Esophagus squamous epithelium (tissue), 5 donors: ENCODE results near the gene CAPN12. TPM values are rescaled to one million over a fixed set of nuclear protein-coding genes. Genes with fewer than 3 reads are reported as not detected.
"Not testable (repeated sequence)": the region's sequence is repeated elsewhere in the genome, so short reads cannot be mapped to it uniquely, and the experiment has no call there.

ENCODE experiments used
- DNase-seq: peaks from one replicate; lab custom pipeline; 2025; lab: John Stamatoyannopoulos, UW
- H3K27ac ChIP-seq, 4 donors: fragments of 200-600 bp; sonication (generic); one replicate each; pipeline ENCODE4 v1.5.1; 2016 to 2019; ENCODE audit warnings: mild to moderate bottlenecking in 1 of 4
- H3K27me3 ChIP-seq, 4 donors: fragments of 200-600 bp; sonication (generic); 1 replicate in 3 of 4; 2 replicates in 1 of 4; pipeline versions ENCODE4 v1.5.1 to v1.6.0; 2017 to 2021; ENCODE audit warnings: antibody characterized with exemption in 1 of 4
- H3K36me3 ChIP-seq, 3 donors: fragments of 200-600 bp; sonication (generic); one replicate each; pipeline ENCODE4 v1.5.1; 2016 to 2019
- H3K4me1 ChIP-seq, 3 donors: fragments of 200-600 bp; sonication (generic); one replicate each; pipeline ENCODE4 v1.5.1; 2017 to 2019
- H3K4me3 ChIP-seq, 4 donors: fragments of 200-600 bp; sonication (generic); 1 replicate in 3 of 4; 2 replicates in 1 of 4; pipeline ENCODE4 v1.5.1; 2016 to 2019; ENCODE audit warnings: mild to moderate bottlenecking in 2 of 4, moderate library complexity in 1 of 4
- H3K9me3 ChIP-seq, 3 donors: fragments of 200-600 bp; sonication (generic); one replicate each; pipeline ENCODE4 v1.5.1; 2016 to 2019
- POLR2A ChIP-seq, 4 donors: fragments of 450-650 bp; IDR thresholded peaks; one replicate each; pipeline ENCODE4 v1.6.1; 2017; ENCODE audit warnings: antibody characterized with exemption in 4 of 4, mild to moderate bottlenecking in 4 of 4, moderate library complexity in 3 of 4
- WGBS, 2 donors: methylation state at CpG; one replicate each; pipeline ENCODE4 v1.1.5; 2018; 5-methylcytosine and 5-hydroxymethylcytosine counted together
- intact Hi-C: fragments of 100-400 bp; cut with DNase I; formaldehyde crosslinking; loops from one replicate; pipeline ENCODE4 v1.15.0; 2022
- total RNA-seq, 4 donors: library from RNA; depleted of rRNA; stranded (reverse); fragments of >200 nt; gene quantifications; one replicate each; pipeline ENCODE4 v1.1.0, GENCODE V29; 2016
- TF ChIP-seq, protein P1 (sequence below), 6 experiments: fragments of 450-650 bp in 4 of 6; fragments of 200-600 bp in 2 of 6; sonication (generic) in 2 of 6; IDR thresholded peaks; one replicate each; pipeline ENCODE4 v1.5.1; 2016 to 2019; ENCODE audit warnings: antibody characterized with exemption in 6 of 6, mild to moderate bottlenecking in 4 of 6, moderate library complexity in 4 of 6
- donor health status: DM: yes; HTN: yes; CAD: no.

The CAPN12 gene
- total RNA-seq, 4 donors from 2014 or later: 1.5 to 4.2 (median 1.8) TPM

DNA sequence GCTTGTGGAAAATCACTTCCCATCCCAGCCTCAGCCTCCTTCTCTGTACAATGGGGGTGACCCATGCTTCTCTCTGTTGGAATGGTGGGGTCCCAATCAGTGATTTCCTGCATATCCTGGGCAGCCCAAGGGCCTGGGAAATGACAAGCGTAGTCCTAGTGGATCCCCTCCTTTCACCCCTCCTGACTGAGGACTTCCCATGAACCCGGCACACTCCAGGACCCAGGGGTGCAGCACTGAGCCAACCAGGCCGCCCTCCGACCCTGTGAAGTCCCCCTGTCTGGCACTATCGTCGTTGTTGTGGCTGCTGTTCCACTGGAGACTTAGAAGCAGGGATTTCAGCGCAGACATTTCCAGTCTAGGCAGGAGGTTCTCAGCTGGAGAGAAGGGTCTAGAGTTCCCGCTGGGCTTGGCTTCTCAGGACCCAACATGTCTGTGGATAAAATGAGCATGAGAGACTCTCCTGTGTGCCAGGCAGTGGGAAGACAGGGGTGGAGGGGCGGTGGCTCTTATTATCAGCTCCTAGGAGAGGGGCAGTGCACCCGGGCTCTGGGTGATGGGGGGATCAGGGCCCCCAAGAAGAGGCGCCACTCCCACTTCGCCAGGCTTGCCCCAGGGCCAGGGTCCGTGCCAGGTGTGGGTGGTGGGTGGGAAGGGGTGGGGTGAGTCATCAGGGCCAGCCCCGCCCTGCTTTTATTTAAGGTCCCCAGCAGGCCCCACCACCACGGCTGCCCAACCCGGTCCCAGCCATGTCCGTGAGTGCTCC is 44.4 kb upstream of the CAPN12 start, which contains the start of gene LGALS7B:
TSS of gene LGALS7B (plus strand) at position 723 of the 766 bp plus-strand sequence. CDS start at position 750, 27 bp downstream.
- no peaks in the 10 kb centered on the region for H3K27me3 ChIP-seq
- no peak for TF ChIP-seq POLR2A (IDR thresholded peaks at IDR 0.05)
- TF ChIP-seq, protein P1, sequence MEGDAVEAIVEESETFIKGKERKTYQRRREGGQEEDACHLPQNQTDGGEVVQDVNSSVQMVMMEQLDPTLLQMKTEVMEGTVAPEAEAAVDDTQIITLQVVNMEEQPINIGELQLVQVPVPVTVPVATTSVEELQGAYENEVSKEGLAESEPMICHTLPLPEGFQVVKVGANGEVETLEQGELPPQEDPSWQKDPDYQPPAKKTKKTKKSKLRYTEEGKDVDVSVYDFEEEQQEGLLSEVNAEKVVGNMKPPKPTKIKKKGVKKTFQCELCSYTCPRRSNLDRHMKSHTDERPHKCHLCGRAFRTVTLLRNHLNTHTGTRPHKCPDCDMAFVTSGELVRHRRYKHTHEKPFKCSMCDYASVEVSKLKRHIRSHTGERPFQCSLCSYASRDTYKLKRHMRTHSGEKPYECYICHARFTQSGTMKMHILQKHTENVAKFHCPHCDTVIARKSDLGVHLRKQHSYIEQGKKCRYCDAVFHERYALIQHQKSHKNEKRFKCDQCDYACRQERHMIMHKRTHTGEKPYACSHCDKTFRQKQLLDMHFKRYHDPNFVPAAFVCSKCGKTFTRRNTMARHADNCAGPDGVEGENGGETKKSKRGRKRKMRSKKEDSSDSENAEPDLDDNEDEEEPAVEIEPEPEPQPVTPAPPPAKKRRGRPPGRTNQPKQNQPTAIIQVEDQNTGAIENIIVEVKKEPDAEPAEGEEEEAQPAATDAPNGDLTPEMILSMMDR (IDR thresholded peaks at IDR 0.05): no peak
- WGBS, 2 donors: 36 to 80% methylated on average over 1 to 6 of the region's 17 CpGs
- intact Hi-C loops: no loop called here
- H3K36me3 ChIP-seq: no peaks in the 10 kb centered on the region
- peak within 1 kb of the TSS in 2 of 4 donors; percentile 33 to 42 for H3K4me3 ChIP-seq
- DNase-seq: no peak
- H3K27ac ChIP-seq: peak within 1 kb of the TSS; percentile 85 to 91 (median 86)
- H3K4me1 ChIP-seq: peaks cover 5 to 46% (median 20%) of the 10 kb centered on the region in 3 donors
- H3K9me3 ChIP-seq: no peaks in the 10 kb centered on the region

- no peaks in the 10 kb centered on the region for H3K27me3 ChIP-seq
- intact Hi-C loops: no loop called here
- WGBS, 2 donors: 34 to 40% methylated on average over 6 to 9 of the region's 11 CpGs
- H3K36me3 ChIP-seq: no peaks in the 10 kb centered on the region
- peaks cover 5 to 30% (median 10%) of the 10 kb centered on the region in 3 donors for H3K4me1 ChIP-seq
- DNase-seq: no peak
- no peaks in the 10 kb centered on the region for H3K9me3 ChIP-seq
- H3K27ac ChIP-seq: peak overlapping the region; percentile 65 to 91 (median 86)
- no peak for TF ChIP-seq POLR2A (IDR thresholded peaks at IDR 0.05)
- TF ChIP-seq, protein P1 (IDR thresholded peaks at IDR 0.05): no peak
- no peak overlapping the region for H3K4me3 ChIP-seq
Observed at GRCh38 chr19:38786572-38787265, 42.4 kb upstream of the CAPN12 start.

DNA sequence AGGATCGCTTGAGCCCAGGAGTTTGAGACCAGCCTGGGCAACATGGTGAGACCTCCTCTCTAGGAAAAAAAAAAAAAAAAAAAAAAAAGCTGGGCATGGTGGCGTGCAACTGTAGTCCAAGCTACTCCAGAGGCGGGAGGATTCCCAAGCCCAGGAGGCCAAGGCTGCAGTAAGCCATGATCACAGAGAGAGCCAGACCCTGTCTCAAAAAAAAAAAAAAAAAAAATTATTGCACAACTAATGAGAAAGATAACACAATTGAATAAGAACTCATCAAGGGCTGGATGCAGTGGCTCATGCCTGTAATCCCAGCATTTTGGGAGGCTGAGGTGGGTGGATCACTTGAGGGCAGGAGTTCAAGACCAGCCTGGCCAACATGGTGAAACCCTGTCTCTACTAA is 41.8 kb upstream of the CAPN12 start:
- H3K4me1 ChIP-seq: peaks cover 5 to 30% (median 10%) of the 10 kb centered on the region in 3 donors
- H3K36me3 ChIP-seq, H3K27me3 ChIP-seq, H3K9me3 ChIP-seq, intact Hi-C loops, H3K4me3 ChIP-seq, DNase-seq: not testable (repeated sequence)
- 84 to 100% methylated on average over 2 to 3 of the region's 3 CpGs for WGBS, 2 donors
- peak overlapping the region in 3 of 4 donors; percentile 85 to 91 (median 86) for H3K27ac ChIP-seq

DNA sequence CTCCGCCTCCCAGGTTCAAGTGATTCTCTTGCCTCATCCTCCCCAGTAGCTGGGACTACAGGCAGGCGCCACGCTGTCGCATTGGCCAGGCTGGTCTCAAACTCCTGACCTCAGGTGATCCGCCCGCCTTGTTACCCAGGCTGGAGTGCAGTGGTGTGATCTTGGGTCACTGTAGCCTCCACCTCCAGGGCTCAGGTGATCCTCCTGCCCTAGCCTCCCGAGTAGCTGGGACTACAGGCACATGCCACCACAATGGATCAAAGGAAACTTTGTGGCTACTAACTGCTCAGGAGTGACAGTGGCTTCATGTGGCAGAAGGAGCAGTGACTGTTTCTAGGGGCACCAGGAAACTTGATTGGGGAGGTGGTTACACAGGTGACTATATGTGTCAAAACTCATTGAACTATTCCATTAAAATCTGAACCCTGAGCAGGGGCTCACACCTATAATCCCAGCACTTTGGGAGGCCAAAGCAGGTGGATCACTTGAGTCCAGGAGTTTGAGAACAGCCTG is 41.0 kb upstream of the CAPN12 start:
- Histone ChIP-seq H3K36me3 (no peaks in the 10 kb centered on the region), H3K27ac (no peak overlapping the region), H3K4me3 (no peak overlapping the region), H3K27me3 (no peaks in the 10 kb centered on the region), H3K9me3 (no peaks in the 10 kb centered on the region), H3K4me1 (peaks cover 5 to 30% (median 10%) of the 10 kb centered on the region in 3 donors)
- DNase-seq: no peak
- intact Hi-C loops: no loop called here
- WGBS, 2 donors: 96 to 100% methylated on average over 1 to 4 of the region's 7 CpGs
- TF ChIP-seq, protein P1 (IDR thresholded peaks at IDR 0.05): no peak
- no peak for TF ChIP-seq POLR2A (IDR thresholded peaks at IDR 0.05)

DNA sequence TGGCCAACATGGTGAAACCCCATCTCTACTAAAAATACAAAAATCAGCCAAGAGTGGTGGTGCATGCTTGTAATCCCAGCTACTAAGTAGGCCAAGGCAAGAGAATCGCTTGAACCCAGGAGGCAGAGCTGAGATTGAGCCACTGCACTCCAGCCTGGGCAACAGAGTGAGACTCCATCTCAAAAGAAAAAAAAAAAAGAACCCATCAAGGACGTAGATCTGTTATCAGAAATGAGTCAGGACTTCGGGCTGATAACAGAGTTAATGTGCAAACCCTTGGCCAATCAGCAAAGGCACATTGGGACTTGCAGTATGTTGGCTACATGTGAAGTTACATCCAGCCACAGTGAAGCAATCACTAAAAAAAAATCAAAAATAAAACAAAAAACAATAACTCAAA is 40.0 kb upstream of the CAPN12 start:
- DNase-seq: no peak
- WGBS, 2 donors: 72 to 84% methylated on average over 3 of the region's 3 CpGs

DNA sequence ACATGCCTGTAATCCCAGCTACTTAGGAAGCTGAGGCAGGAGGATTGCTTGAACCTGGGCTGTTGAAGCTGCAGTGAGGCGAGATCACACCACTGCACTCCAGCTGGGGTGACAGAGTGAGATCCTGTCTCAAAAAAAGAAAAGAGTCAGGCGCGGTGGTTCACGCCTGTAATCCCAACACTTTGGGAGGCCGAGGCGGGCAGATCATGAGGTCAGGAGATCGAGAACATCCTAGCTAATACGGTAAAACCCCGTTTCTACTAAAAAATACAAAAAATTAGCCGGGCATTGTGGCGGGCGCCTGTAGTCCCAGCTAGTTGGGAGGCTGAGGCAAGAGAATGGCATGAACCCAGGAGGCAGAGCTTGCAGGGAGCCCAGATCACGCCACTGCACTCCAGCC is 37.9 kb upstream of the CAPN12 start:
- H3K27me3 ChIP-seq, DNase-seq, H3K9me3 ChIP-seq, H3K27ac ChIP-seq, H3K36me3 ChIP-seq, intact Hi-C loops, H3K4me3 ChIP-seq: not testable (repeated sequence)
- 86 to 91% methylated on average over 12 to 13 of the region's 13 CpGs for WGBS, 2 donors
- peaks cover 5 to 14% (median 9%) of the 10 kb centered on the region in 3 donors for H3K4me1 ChIP-seq

More for the DNA sequence above, 40.0 kb upstream of the CAPN12 start:
- Histone ChIP-seq H3K4me3 (no peak overlapping the region), H3K36me3 (no peaks in the 10 kb centered on the region), H3K27me3 (no peaks in the 10 kb centered on the region), H3K9me3 (no peaks in the 10 kb centered on the region), H3K27ac (no peak overlapping the region), H3K4me1 (peaks cover 5 to 30% (median 10%) of the 10 kb centered on the region in 3 donors)
- TF ChIP-seq POLR2A (IDR thresholded peaks at IDR 0.05): no peak
- TF ChIP-seq, protein P1 (IDR thresholded peaks at IDR 0.05): no peak
- intact Hi-C loops: no loop called here
